Measurements from ENCODE around the gene KTI12. TPM values are rescaled to one million over a fixed set of nuclear protein-coding genes. Genes with fewer than 3 reads are reported as not detected.

Gene KTI12
- polyA plus RNA-seq, 2 of the 4 experiments (the other 2 are of a cell fraction), result 11.8 to 12.0 TPM

DNA sequence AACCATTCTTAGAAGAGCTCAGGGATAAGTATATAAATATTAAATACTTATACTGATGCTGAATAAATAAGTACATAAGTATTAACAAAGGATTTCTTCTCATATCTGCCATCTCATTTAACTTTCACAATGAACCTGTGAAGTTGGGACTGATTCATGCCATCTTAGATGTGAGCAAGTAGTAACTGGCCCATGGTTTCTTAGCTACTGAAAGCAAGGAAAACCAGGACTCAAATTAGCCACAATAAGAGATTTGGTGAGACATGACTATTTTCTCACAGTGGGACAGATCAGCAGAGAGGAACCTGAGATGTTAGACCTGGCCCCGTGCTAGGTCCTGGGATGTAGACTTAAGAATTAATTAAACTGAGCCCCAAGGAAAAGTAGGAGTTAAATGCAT, 34.9 kb downstream of the KTI12 start:
- ChIA-PET POLR2A (no interaction called here), CTCF (interaction anchor here (0.5 to 6.5 kb wide), 2 partner anchors 101 to 747 kb away, joined by 3 to 49 read pairs; no protein-coding TSS in a partner anchor)
- H3K4me2 ChIP-seq, result no peak overlapping the region
- no peak for DNase-seq (ENCODE audit: low read depth in 1 of 2, low spot score in 1 of 2)
- no peak overlapping the region for H3K4me3 ChIP-seq
- peak overlapping the region in 1 of 2 experiments; percentile 46; a peak in 1 of 6 replicates for H3K27ac ChIP-seq
- H3K4me1 ChIP-seq, result 0 out of 3 replicates have a peak, but pooled peaks cover 4% of the 10 kb centered on the region
- TF ChIP-seq RARB (CRISPR knock-in tag; IDR thresholded peaks at IDR 0.05) (no peak), POLR2AphosphoS2 (conservative IDR thresholded peaks at IDR 0.05; ENCODE audit: low read length) (no peak), KDM1A (IDR thresholded peaks at IDR 0.05; ENCODE audit: low read depth) (no peak), CHD4 (IDR thresholded peaks at IDR 0.05; ENCODE audit: borderline replicate concordance) (no peak), E2F6 (IDR thresholded peaks at IDR 0.05; ENCODE audit: borderline replicate concordance, low read depth) (no peak), TP53 (CRISPR knock-in tag; IDR thresholded peaks at IDR 0.05) (no peak), KDM5A (IDR thresholded peaks at IDR 0.05) (no peak), POLR2A (IDR thresholded peaks at IDR 0.05; ENCODE audit: low read length) (no peak), TFCP2L1 (CRISPR knock-in tag; IDR thresholded peaks at IDR 0.05) (no peak), BHLHE40 (IDR thresholded peaks at IDR 0.05; ENCODE audit: low read depth, low read length) (no peak), HEYL (CRISPR knock-in tag; IDR thresholded peaks at IDR 0.05) (no peak), NR3C1 (IDR thresholded peaks at IDR 0.05) (no peak), SREBF2 (IDR thresholded peaks at IDR 0.05) (no peak), ESRRA (IDR thresholded peaks at IDR 0.05; ENCODE audit: borderline replicate concordance, low read length) (no peak)
- no peaks in the 10 kb centered on the region for H3K9me3 ChIP-seq
- WGBS (ENCODE audit: missing lambda C conversion rate), result 88% methylated on average over 1 of the region's 1 CpG
- ATAC-seq, result no peak
- FAIRE-seq, result no peak

GRCh38 chr1:51997974-51998382, 35.6 kb downstream of the KTI12 start:
- ChIA-PET POLR2A (no interaction called here), CTCF (interaction anchor here (6.5 kb wide), 1 partner anchor 100 kb away, joined by 49 read pairs; no protein-coding TSS in a partner anchor)
- FAIRE-seq, result no peak

More at GRCh38 chr1:51997974-51998382, 35.6 kb downstream of the KTI12 start:
- Histone ChIP-seq H3K4me2 (no peak overlapping the region), H3K4me1 (0 out of 3 replicates have a peak, but pooled peaks cover 4% of the 10 kb centered on the region), H3K27ac (no peak overlapping the region), H3K4me3 (no peak overlapping the region), H3K9me3 (no peaks in the 10 kb centered on the region)
- 82% methylated on average over 4 of the region's 5 CpGs for WGBS (ENCODE audit: missing lambda C conversion rate)
- TF ChIP-seq KDM5A (IDR thresholded peaks at IDR 0.05), result no peak
- no peak for TF ChIP-seq CBX2 (IDR thresholded peaks at IDR 0.05; ENCODE audit: borderline replicate concordance, low read depth)
- TF ChIP-seq, protein P1, sequence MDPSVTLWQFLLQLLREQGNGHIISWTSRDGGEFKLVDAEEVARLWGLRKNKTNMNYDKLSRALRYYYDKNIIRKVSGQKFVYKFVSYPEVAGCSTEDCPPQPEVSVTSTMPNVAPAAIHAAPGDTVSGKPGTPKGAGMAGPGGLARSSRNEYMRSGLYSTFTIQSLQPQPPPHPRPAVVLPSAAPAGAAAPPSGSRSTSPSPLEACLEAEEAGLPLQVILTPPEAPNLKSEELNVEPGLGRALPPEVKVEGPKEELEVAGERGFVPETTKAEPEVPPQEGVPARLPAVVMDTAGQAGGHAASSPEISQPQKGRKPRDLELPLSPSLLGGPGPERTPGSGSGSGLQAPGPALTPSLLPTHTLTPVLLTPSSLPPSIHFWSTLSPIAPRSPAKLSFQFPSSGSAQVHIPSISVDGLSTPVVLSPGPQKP (IDR thresholded peaks at IDR 0.05; ENCODE audit: low read depth, low read length), result no peak
- TF ChIP-seq FOXS1 (CRISPR knock-in tag; IDR thresholded peaks at IDR 0.05), result no peak
- TF ChIP-seq ZSCAN20 (CRISPR knock-in tag; IDR thresholded peaks at IDR 0.05), result no peak
- TF ChIP-seq, protein P2, sequence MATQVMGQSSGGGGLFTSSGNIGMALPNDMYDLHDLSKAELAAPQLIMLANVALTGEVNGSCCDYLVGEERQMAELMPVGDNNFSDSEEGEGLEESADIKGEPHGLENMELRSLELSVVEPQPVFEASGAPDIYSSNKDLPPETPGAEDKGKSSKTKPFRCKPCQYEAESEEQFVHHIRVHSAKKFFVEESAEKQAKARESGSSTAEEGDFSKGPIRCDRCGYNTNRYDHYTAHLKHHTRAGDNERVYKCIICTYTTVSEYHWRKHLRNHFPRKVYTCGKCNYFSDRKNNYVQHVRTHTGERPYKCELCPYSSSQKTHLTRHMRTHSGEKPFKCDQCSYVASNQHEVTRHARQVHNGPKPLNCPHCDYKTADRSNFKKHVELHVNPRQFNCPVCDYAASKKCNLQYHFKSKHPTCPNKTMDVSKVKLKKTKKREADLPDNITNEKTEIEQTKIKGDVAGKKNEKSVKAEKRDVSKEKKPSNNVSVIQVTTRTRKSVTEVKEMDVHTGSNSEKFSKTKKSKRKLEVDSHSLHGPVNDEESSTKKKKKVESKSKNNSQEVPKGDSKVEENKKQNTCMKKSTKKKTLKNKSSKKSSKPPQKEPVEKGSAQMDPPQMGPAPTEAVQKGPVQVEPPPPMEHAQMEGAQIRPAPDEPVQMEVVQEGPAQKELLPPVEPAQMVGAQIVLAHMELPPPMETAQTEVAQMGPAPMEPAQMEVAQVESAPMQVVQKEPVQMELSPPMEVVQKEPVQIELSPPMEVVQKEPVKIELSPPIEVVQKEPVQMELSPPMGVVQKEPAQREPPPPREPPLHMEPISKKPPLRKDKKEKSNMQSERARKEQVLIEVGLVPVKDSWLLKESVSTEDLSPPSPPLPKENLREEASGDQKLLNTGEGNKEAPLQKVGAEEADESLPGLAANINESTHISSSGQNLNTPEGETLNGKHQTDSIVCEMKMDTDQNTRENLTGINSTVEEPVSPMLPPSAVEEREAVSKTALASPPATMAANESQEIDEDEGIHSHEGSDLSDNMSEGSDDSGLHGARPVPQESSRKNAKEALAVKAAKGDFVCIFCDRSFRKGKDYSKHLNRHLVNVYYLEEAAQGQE (IDR thresholded peaks at IDR 0.05), result no peak
- no peak for TF ChIP-seq CHD4 (IDR thresholded peaks at IDR 0.05; ENCODE audit: borderline replicate concordance)
- TF ChIP-seq RAD21 (conservative IDR thresholded peaks at IDR 0.05 in 1 of 2, IDR thresholded peaks at IDR 0.05 in 1 of 2), result no peak
- TF ChIP-seq FOSB (CRISPR knock-in tag; IDR thresholded peaks at IDR 0.05), result no peak
- no peak for TF ChIP-seq CBX8 (IDR thresholded peaks at IDR 0.05)
- TF ChIP-seq HOXB13 (CRISPR knock-in tag; IDR thresholded peaks at IDR 0.05; ENCODE audit: low read depth), result no peak
- no peak for TF ChIP-seq KDM1A (IDR thresholded peaks at IDR 0.05; ENCODE audit: low read depth)
- TF ChIP-seq, protein P3, sequence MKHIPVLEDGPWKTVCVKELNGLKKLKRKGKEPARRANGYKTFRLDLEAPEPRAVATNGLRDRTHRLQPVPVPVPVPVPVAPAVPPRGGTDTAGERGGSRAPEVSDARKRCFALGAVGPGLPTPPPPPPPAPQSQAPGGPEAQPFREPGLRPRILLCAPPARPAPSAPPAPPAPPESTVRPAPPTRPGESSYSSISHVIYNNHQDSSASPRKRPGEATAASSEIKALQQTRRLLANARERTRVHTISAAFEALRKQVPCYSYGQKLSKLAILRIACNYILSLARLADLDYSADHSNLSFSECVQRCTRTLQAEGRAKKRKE (CRISPR knock-in tag; IDR thresholded peaks at IDR 0.05; ENCODE audit: low read depth), result no peak
- TF ChIP-seq ZC3H11A (IDR thresholded peaks at IDR 0.05), result no peak
- no peak for TF ChIP-seq CEBPB (IDR thresholded peaks at IDR 0.05)
- ATAC-seq, result no peak
- no peak for DNase-seq (ENCODE audit: low read depth in 1 of 2, low spot score in 1 of 2)

All from A549 (cell line).